GM06990 (cell line): Measurements from ENCODE around the gene PMM2.

Source experiments
- DNase-seq: peaks from one replicate; pipeline ENCODE4 v3.0.0-alpha.2; 2011; ENCODE audit not compliant: insufficient read length; ENCODE audit errors: extremely low read depth
- H3K27me3 ChIP-seq: replicated peaks from 2 replicates; pipeline ENCODE4 v1.6.0; 2011; ENCODE audit warnings: low read length; ENCODE audit not compliant: control insufficient read depth, insufficient read depth
- H3K36me3 ChIP-seq: 2 replicates; pipeline ENCODE4 v1.5.1; 2011; ENCODE audit warnings: low read length; ENCODE audit not compliant: control insufficient read depth, insufficient read depth
- H3K4me3 ChIP-seq: replicated peaks from 2 replicates; pipeline ENCODE4 v1.5.1; 2011; ENCODE audit warnings: low read depth, mild to moderate bottlenecking, control low read depth, low read length
- CTCF ChIP-seq: IDR thresholded peaks from 2 replicates; pipeline ENCODE4 v1.5.1; 2011; ENCODE audit warnings: low read length, control low read depth, mild to moderate bottlenecking, inconsistent platforms; ENCODE audit not compliant: insufficient read depth, poor library complexity, severe bottlenecking

Gene PMM2

GRCh38 chr16:8756755-8757154 lies 40.9 kb upstream of the PMM2 start:
- Histone ChIP-seq H3K4me3 (no peak overlapping the region), H3K36me3 (no peaks in the 10 kb centered on the region), H3K27me3 (no peaks in the 10 kb centered on the region)
- DNase-seq, result no peak
- no peak for TF ChIP-seq CTCF

- Histone ChIP-seq H3K4me3 (no peak overlapping the region), H3K36me3 (no peaks in the 10 kb centered on the region), H3K27me3 (no peaks in the 10 kb centered on the region)
- no peak for TF ChIP-seq CTCF
- DNase-seq, result no peak
Measured at GRCh38 chr16:8758022-8758421, 39.6 kb upstream of the PMM2 start.

- Histone ChIP-seq H3K27me3 (no peaks in the 10 kb centered on the region), H3K4me3 (no peak overlapping the region), H3K36me3 (no peaks in the 10 kb centered on the region)
- no peak for TF ChIP-seq CTCF
- no peak for DNase-seq
Measured at GRCh38 chr16:8760021-8760420, 37.6 kb upstream of the PMM2 start.

- no peak overlapping the region for H3K4me3 ChIP-seq
- no peaks in the 10 kb centered on the region for H3K27me3 ChIP-seq
- TF ChIP-seq CTCF, result no peak
- no peak for DNase-seq
- no peaks in the 10 kb centered on the region for H3K36me3 ChIP-seq
Measured at GRCh38 chr16:8761078-8761477, 36.6 kb upstream of the PMM2 start.

- no peak for DNase-seq
- H3K4me3 ChIP-seq, result no peak overlapping the region
- H3K27me3 ChIP-seq, result no peaks in the 10 kb centered on the region
- H3K36me3 ChIP-seq, result no peaks in the 10 kb centered on the region
- TF ChIP-seq CTCF, result no peak
Measured at GRCh38 chr16:8762254-8762653, 35.4 kb upstream of the PMM2 start.

- no peaks in the 10 kb centered on the region for H3K27me3 ChIP-seq
- H3K36me3 ChIP-seq, result no peaks in the 10 kb centered on the region
- no peak for DNase-seq
- TF ChIP-seq CTCF, result no peak
- no peak overlapping the region for H3K4me3 ChIP-seq
Measured at GRCh38 chr16:8763083-8763482, 34.6 kb upstream of the PMM2 start.
